Endothelial cell of umbilical vein (primary cell): Measurements from ENCODE around the gene CLEC7A. TPM values are rescaled to one million over a fixed set of nuclear protein-coding genes. Genes with fewer than 3 reads are reported as not detected.

Experiments used
- BruUV-seq: library from RNA; stranded (reverse); fragments of 400-500 nt; replicated peaks from 2 replicates; lab custom pipeline; 2021; lab: Mats Ljungman, UMichigan
- CTCF ChIA-PET: fragments of 300-600, 350-600 bp; sonication (Branson Sonifier 250); formaldehyde crosslinking; loops from one replicate; lab custom pipeline; 2021; ENCODE audit warnings: antibody characterized with exemption, inconsistent platforms; lab: Charles Lee
- POLR2A ChIA-PET: fragments of 300-600, 350-600 bp; sonication (Branson Sonifier 250); formaldehyde crosslinking; loops from one replicate; lab custom pipeline; 2021; ENCODE audit warnings: antibody characterized with exemption, inconsistent platforms; lab: Charles Lee
- DNase-seq: peaks from one replicate; pipeline ENCODE4 v3.0.0-alpha.2; 2011; ENCODE audit warnings: low read depth, low spot score
- FAIRE-seq: peaks from 2 replicates; lab custom pipeline; 2011; peaks lifted over from hg19 to GRCh38; lab: Jason Lieb, UNC
- H2AFZ ChIP-seq: 2 replicates; pipeline ENCODE4 v1.6.0; 2012; ENCODE audit warnings: low read depth, low read length, control low read depth, inconsistent platforms
- H3K27ac ChIP-seq: 2 replicates; pipeline ENCODE4 v1.5.1; 2011; ENCODE audit warnings: low read depth, mild to moderate bottlenecking, control low read depth, low read length, moderate library complexity; ENCODE audit not compliant: insufficient read depth
- H3K27me3 ChIP-seq, 2 experiments: 2 replicates each; pipeline versions ENCODE4 v1.6.0 to v1.6.1; 2011; ENCODE audit warnings: low read length in 2 of 2, mixed read lengths in 1 of 2; ENCODE audit not compliant: control insufficient read depth in 2 of 2, insufficient read depth in 2 of 2
- H3K36me3 ChIP-seq, 2 experiments: 2 replicates in 1 of 2; 3 replicates in 1 of 2; pipeline ENCODE4 v1.5.1; 2011; ENCODE audit warnings: low read length in 2 of 2, mild to moderate bottlenecking in 1 of 2, moderate library complexity in 1 of 2; ENCODE audit not compliant: control insufficient read depth in 2 of 2, insufficient read depth in 2 of 2; ENCODE audit errors: extremely low read depth in 1 of 2
- H3K4me1 ChIP-seq: 3 replicates; pipeline ENCODE4 v1.5.1; 2011; ENCODE audit warnings: mild to moderate bottlenecking, low read length; ENCODE audit not compliant: control insufficient read depth, insufficient read depth; ENCODE audit errors: extremely low read depth
- H3K4me2 ChIP-seq: 2 replicates; pipeline ENCODE4 v1.6.1; 2011; ENCODE audit warnings: low read length, control low read depth, mixed read lengths; ENCODE audit not compliant: insufficient read depth
- H3K4me3 ChIP-seq, 3 experiments: fragments of 200-600 bp in 1 of 3; sonication (generic), shearing (Covaris generic) in 1 of 3; replicated peaks in 1 of 3; 2 replicates each; pipeline ENCODE4 v1.5.1; 2011 to 2016; ENCODE audit warnings: control low read depth in 3 of 3, low read length in 3 of 3, mild to moderate bottlenecking in 2 of 3, inconsistent platforms in 1 of 3, low read depth in 1 of 3, moderate library complexity in 1 of 3; ENCODE audit not compliant: insufficient read depth in 1 of 3
- H3K79me2 ChIP-seq: 2 replicates; pipeline ENCODE4 v1.6.0; 2012; ENCODE audit warnings: low read length, inconsistent platforms; ENCODE audit not compliant: control insufficient read depth, insufficient read depth
- H3K9ac ChIP-seq: replicated peaks from 2 replicates; pipeline ENCODE3; 2011; ENCODE audit warnings: low read length, control low read depth; ENCODE audit not compliant: insufficient read depth; ENCODE audit errors: extremely low read depth
- H3K9me1 ChIP-seq: replicated peaks from 3 replicates; pipeline ENCODE4 v1.6.0; 2011; ENCODE audit warnings: mild to moderate bottlenecking, low read length; ENCODE audit not compliant: control insufficient read depth, insufficient read depth; ENCODE audit errors: extremely low read depth
- H3K9me3 ChIP-seq: replicated peaks from 2 replicates; pipeline ENCODE4 v1.5.1; 2012; ENCODE audit warnings: low read length, inconsistent platforms; ENCODE audit not compliant: control insufficient read depth, insufficient read depth
- H4K20me1 ChIP-seq: replicated peaks from 2 replicates; pipeline ENCODE3; 2011; ENCODE audit warnings: mild to moderate bottlenecking, low read length; ENCODE audit not compliant: control insufficient read depth, insufficient read depth; ENCODE audit errors: extremely low read depth
- EZH2 ChIP-seq: IDR thresholded peaks from 2 replicates; pipeline ENCODE4 v1.6.1; 2012; ENCODE audit warnings: borderline replicate concordance, low read depth, mild to moderate bottlenecking, moderate library complexity, low read length, inconsistent platforms; ENCODE audit not compliant: severe bottlenecking
- FOS ChIP-seq: IDR thresholded peaks from 2 replicates; pipeline ENCODE4 v1.6.1; 2011; ENCODE audit warnings: mild to moderate bottlenecking, low read length, moderate library complexity, borderline replicate concordance; ENCODE audit not compliant: insufficient read depth
- GATA2 ChIP-seq: IDR thresholded peaks from 2 replicates; pipeline ENCODE4 v1.7.0; 2011; ENCODE audit warnings: low read depth, mild to moderate bottlenecking, moderate library complexity, mixed read lengths, low read length; ENCODE audit not compliant: insufficient read length, insufficient read depth
- JUN ChIP-seq: IDR thresholded peaks from 2 replicates; pipeline ENCODE4 v1.6.1; 2011; ENCODE audit warnings: borderline replicate concordance, low read depth; ENCODE audit not compliant: insufficient read length, insufficient read depth
- MYC ChIP-seq: IDR thresholded peaks from one replicate; pipeline ENCODE4 v1.6.1; 2011; ENCODE audit warnings: mild to moderate bottlenecking, low read depth, low read length
- POLR2A ChIP-seq: IDR thresholded peaks from 2 replicates; pipeline ENCODE4 v1.6.1; 2012; ENCODE audit warnings: low read depth, mild to moderate bottlenecking, control low read depth, low read length
- POLR2AphosphoS5 ChIP-seq: IDR thresholded peaks from 2 replicates; pipeline ENCODE4 v1.6.1; 2012; ENCODE audit warnings: low read depth, mild to moderate bottlenecking, control low read depth, low read length, moderate library complexity; ENCODE audit not compliant: insufficient read depth
- dilution Hi-C: fragments of 300-500 bp; cut with MboI; formaldehyde crosslinking; loops from one replicate; pipeline ENCODE4 v1.15.0; 2019; ENCODE audit warnings: low sequenced_read_pairs; ENCODE audit not compliant: extremely low pct_ligation_motif_present
- intact Hi-C: fragments of 100-400 bp; cut with micrococcal nuclease; formaldehyde crosslinking; loops from one replicate; pipeline ENCODE4 v1.10.0; 2022
- polyA plus RNA-seq, 4 experiments: library from polyadenylated mRNA; depleted of rRNA in 3 of 4; stranded (reverse) in 3 of 4; unstranded in 1 of 4; fragments of >200 nt; gene quantifications; 2 replicates each; pipeline versions ENCODE4 v1.2.1 to v1.2.3, GENCODE V29; 2011 to 2012; ENCODE audit warnings: missing spikeins in 1 of 4
- total RNA-seq: library from RNA; stranded (reverse); gene quantifications from 2 replicates; pipeline ENCODE4 v1.2.3, GENCODE V29; 2021
- TF ChIP-seq, protein P1 (sequence below), 2 donors: IDR thresholded peaks; 1 replicate in 1 of 2; 2 replicates in 1 of 2; pipeline ENCODE4 v1.5.1; 2011; ENCODE audit warnings: low read length in 2 of 2, mild to moderate bottlenecking in 2 of 2, moderate library complexity in 2 of 2, control low read depth in 1 of 2, inconsistent platforms in 1 of 2, low read depth in 1 of 2; ENCODE audit not compliant: insufficient read depth in 1 of 2; ENCODE audit errors: extremely low read depth in 1 of 2
- TF ChIP-seq, protein P2 (sequence below): IDR thresholded peaks from 2 replicates; pipeline ENCODE4 v1.6.1; 2011; ENCODE audit not compliant: insufficient read depth, insufficient read length

The CLEC7A gene
- total and polyA plus RNA-seq, 2 donors (not counting 3 experiments of a cell fraction or from before 2014, with no cell fraction given): not detected

DNA sequence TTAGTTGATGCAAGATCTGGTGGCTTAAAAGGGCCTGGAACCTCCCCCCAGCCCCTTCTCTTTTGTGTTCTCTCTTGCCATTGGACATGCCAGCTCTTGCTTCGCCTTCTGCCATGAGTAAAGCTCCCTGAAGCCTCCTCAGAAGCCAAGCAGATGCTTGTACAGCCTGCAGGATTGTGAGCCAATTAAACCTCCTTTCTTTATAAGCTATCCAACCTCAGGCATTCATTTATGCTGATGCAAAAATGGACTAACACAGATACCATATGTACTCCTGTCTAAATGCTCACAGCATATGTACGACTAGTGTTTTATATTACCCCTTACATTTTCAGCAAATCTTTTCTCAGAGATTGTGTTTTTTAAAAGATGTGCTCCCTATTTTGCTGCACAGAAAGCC, 57.9 kb downstream of the CLEC7A start:
- Histone ChIP-seq H2AFZ (no peak overlapping the region), H3K9me1 (no peaks in the 10 kb centered on the region), H3K27ac (no peak overlapping the region), H3K9ac (no peak overlapping the region), H3K27me3 (no peaks in the 10 kb centered on the region), H3K9me3 (no peaks in the 10 kb centered on the region), H3K4me1 (peaks cover 34% of the 10 kb centered on the region), H4K20me1 (no peaks in the 10 kb centered on the region), H3K4me2 (no peak overlapping the region), H3K4me3 (no peak overlapping the region), H3K79me2 (no peaks in the 10 kb centered on the region), H3K36me3 (peaks cover 3 to 6% of the 10 kb centered on the region in 2 experiments)
- TF ChIP-seq, protein P1, sequence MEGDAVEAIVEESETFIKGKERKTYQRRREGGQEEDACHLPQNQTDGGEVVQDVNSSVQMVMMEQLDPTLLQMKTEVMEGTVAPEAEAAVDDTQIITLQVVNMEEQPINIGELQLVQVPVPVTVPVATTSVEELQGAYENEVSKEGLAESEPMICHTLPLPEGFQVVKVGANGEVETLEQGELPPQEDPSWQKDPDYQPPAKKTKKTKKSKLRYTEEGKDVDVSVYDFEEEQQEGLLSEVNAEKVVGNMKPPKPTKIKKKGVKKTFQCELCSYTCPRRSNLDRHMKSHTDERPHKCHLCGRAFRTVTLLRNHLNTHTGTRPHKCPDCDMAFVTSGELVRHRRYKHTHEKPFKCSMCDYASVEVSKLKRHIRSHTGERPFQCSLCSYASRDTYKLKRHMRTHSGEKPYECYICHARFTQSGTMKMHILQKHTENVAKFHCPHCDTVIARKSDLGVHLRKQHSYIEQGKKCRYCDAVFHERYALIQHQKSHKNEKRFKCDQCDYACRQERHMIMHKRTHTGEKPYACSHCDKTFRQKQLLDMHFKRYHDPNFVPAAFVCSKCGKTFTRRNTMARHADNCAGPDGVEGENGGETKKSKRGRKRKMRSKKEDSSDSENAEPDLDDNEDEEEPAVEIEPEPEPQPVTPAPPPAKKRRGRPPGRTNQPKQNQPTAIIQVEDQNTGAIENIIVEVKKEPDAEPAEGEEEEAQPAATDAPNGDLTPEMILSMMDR (IDR thresholded peaks at IDR 0.05; ENCODE audit: extremely low read depth in 1 of 2, insufficient read depth in 1 of 2, low read depth in 1 of 2, low read length in 2 of 2): no peak
- TF ChIP-seq JUN (no peak), GATA2 (no peak), MYC (no peak), FOS (no peak), POLR2AphosphoS5 (no peak), EZH2 (no peak), POLR2A (no peak)
- TF ChIP-seq, protein P2, sequence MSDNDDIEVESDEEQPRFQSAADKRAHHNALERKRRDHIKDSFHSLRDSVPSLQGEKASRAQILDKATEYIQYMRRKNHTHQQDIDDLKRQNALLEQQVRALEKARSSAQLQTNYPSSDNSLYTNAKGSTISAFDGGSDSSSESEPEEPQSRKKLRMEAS: no peak
- FAIRE-seq: no peak
- no TSS peak for BruUV-seq
- ChIA-PET POLR2A (no interaction called here), CTCF (interaction anchor here (0.6 kb wide), 1 partner anchor 13 kb away, joined by 3 read pairs; no protein-coding TSS in a partner anchor)
- intact Hi-C loops (no loop called here), dilution Hi-C loops (no loop called here)
- DNase-seq: no peak
